IMR-90 (cell line): ENCODE results near the gene RPS6KA3. TPM values are rescaled to one million over a fixed set of nuclear protein-coding genes. Genes with fewer than 3 reads are reported as not detected.

Experiments used
- ATAC-seq: fragments of 200-7000 bp; cut with Tn5 transposase; 2 replicates; pipeline ENCODE4 v1.9.1; 2020; ENCODE audit warnings: low read depth, mild to moderate bottlenecking, moderate library complexity
- BruUV-seq: library from RNA; stranded (reverse); fragments of 400-500 nt; replicated peaks from 2 replicates; lab custom pipeline; 2021; lab: Mats Ljungman, UMichigan
- CTCF ChIA-PET: fragments of 300-600 bp; formaldehyde crosslinking; extraction: SDS; loops from one replicate; lab custom pipeline; 2021; ENCODE audit warnings: antibody characterized with exemption; lab: Yijun Ruan, JAX
- POLR2A ChIA-PET: fragments of 300-600 bp; sonication (Branson Sonifier 250); formaldehyde crosslinking; loops from one replicate; lab custom pipeline; 2022; ENCODE audit warnings: antibody characterized with exemption; ENCODE audit not compliant: unreplicated experiment; lab: Charles Lee
- DNase-seq: peaks from one replicate; pipeline ENCODE4 v3.0.0; 2013
- H2AFZ ChIP-seq: replicated peaks from 2 replicates; pipeline ENCODE3; 2013; ENCODE audit warnings: low read length, mild to moderate bottlenecking; ENCODE audit not compliant: poor library complexity
- H2AK5ac ChIP-seq: 2 replicates; pipeline ENCODE4 v1.6.1; 2013; ENCODE audit warnings: low read depth, low read length, inconsistent platforms
- H2AK9ac ChIP-seq: replicated peaks from 2 replicates; pipeline ENCODE3; 2013; ENCODE audit warnings: mild to moderate bottlenecking, low read depth, low read length, moderate library complexity; ENCODE audit not compliant: poor library complexity
- H2BK120ac ChIP-seq: 2 replicates; pipeline ENCODE4 v1.6.1; 2013; ENCODE audit warnings: low read depth, low read length, inconsistent platforms
- H2BK15ac ChIP-seq: 3 replicates; pipeline ENCODE4 v1.6.1; 2013; ENCODE audit warnings: low read depth, low read length, inconsistent platforms
- H2BK20ac ChIP-seq: 2 replicates; pipeline ENCODE4 v1.6.1; 2013; ENCODE audit warnings: low read depth, mild to moderate bottlenecking, inconsistent platforms, low read length, moderate library complexity
- H2BK5ac ChIP-seq: 2 replicates; pipeline ENCODE4 v1.6.1; 2013; ENCODE audit warnings: mild to moderate bottlenecking, low read depth, low read length, inconsistent platforms; ENCODE audit not compliant: poor library complexity, severe bottlenecking
- H3K14ac ChIP-seq: replicated peaks from 2 replicates; pipeline ENCODE4 v1.6.1; 2013; ENCODE audit warnings: low read depth, low read length, inconsistent platforms
- H3K18ac ChIP-seq: 2 replicates; pipeline ENCODE4 v1.6.1; 2013; ENCODE audit warnings: low read depth, low read length, control low read depth
- H3K23ac ChIP-seq: 2 replicates; pipeline ENCODE4 v1.6.1; 2013; ENCODE audit warnings: low read depth, low read length, inconsistent platforms
- H3K27ac ChIP-seq: 2 replicates; pipeline ENCODE4 v1.5.1; 2013; ENCODE audit warnings: mild to moderate bottlenecking, control low read depth, low read length; ENCODE audit not compliant: insufficient read depth
- H3K27me3 ChIP-seq: 2 replicates; pipeline ENCODE4 v1.6.1; 2013; ENCODE audit warnings: low read length; ENCODE audit not compliant: control insufficient read depth, insufficient read depth
- H3K36me3 ChIP-seq: 2 replicates; pipeline ENCODE4 v1.6.1; 2013; ENCODE audit warnings: low read length, mixed read lengths; ENCODE audit not compliant: control insufficient read depth, insufficient read depth
- H3K4ac ChIP-seq: 2 replicates; pipeline ENCODE4 v1.6.1; 2013; ENCODE audit warnings: low read depth, low read length, inconsistent platforms
- H3K4me1 ChIP-seq: 2 replicates; pipeline ENCODE4 v1.6.1; 2013; ENCODE audit warnings: low read length, mixed read lengths; ENCODE audit not compliant: control insufficient read depth, insufficient read depth
- H3K4me2 ChIP-seq: 2 replicates; pipeline ENCODE4 v1.6.1; 2013; ENCODE audit warnings: low read depth, mild to moderate bottlenecking, control low read depth, low read length, moderate library complexity
- H3K4me3 ChIP-seq: 2 replicates; pipeline ENCODE4 v1.5.1; 2013; ENCODE audit warnings: low read depth, mild to moderate bottlenecking, control low read depth, low read length, moderate library complexity; ENCODE audit not compliant: insufficient read depth
- H3K56ac ChIP-seq: 2 replicates; pipeline ENCODE4 v1.6.1; 2013; ENCODE audit warnings: low read length, inconsistent platforms; ENCODE audit not compliant: insufficient read depth; ENCODE audit errors: extremely low read depth
- H3K79me1 ChIP-seq, 2 experiments: 2 replicates each; pipeline ENCODE4 v1.6.1; 2013; ENCODE audit warnings: low read length in 2 of 2, inconsistent platforms in 1 of 2, low read depth in 1 of 2
- H3K9ac ChIP-seq: 2 replicates; pipeline ENCODE4 v1.6.1; 2013; ENCODE audit warnings: low read depth, low read length, control low read depth
- H3K9me1 ChIP-seq: 2 replicates; pipeline ENCODE4 v1.6.1; 2013; ENCODE audit warnings: low read length, inconsistent platforms; ENCODE audit not compliant: insufficient read depth
- H3K9me3 ChIP-seq: 2 replicates; pipeline ENCODE4 v1.6.1; 2013; ENCODE audit warnings: low read length; ENCODE audit not compliant: control insufficient read depth, insufficient read depth
- H4K20me1 ChIP-seq: 2 replicates; pipeline ENCODE4 v1.6.1; 2013; ENCODE audit warnings: low read length, inconsistent platforms; ENCODE audit not compliant: insufficient read depth
- H4K5ac ChIP-seq: 2 replicates; pipeline ENCODE4 v1.6.1; 2013; ENCODE audit warnings: mild to moderate bottlenecking, low read depth, low read length, control low read depth
- H4K8ac ChIP-seq, 2 experiments: 2 replicates each; pipeline ENCODE4 v1.6.1; 2013; ENCODE audit warnings: low read depth in 2 of 2, low read length in 2 of 2, control low read depth in 1 of 2, inconsistent platforms in 1 of 2
- H4K91ac ChIP-seq: 2 replicates; pipeline ENCODE4 v1.6.1; 2013; ENCODE audit warnings: low read depth, low read length, inconsistent platforms; ENCODE audit not compliant: insufficient read depth
- CEBPB ChIP-seq: IDR thresholded peaks from 2 replicates; pipeline ENCODE4 v1.6.1; 2012; ENCODE audit warnings: low read depth, low read length, improper control_type of control experiment
- CHD1 ChIP-seq: IDR thresholded peaks from 2 replicates; pipeline ENCODE4 v1.6.1; 2012; ENCODE audit warnings: low read depth, low read length, improper control_type of control experiment
- ELK1 ChIP-seq: fragments of 150-350 bp; IDR thresholded peaks from 2 replicates; pipeline ENCODE4 v1.6.1; 2016; ENCODE audit warnings: low read depth, mild to moderate bottlenecking, low read length, moderate library complexity, borderline replicate concordance
- FOS ChIP-seq: fragments of 150-350 bp; IDR thresholded peaks from 2 replicates; pipeline ENCODE4 v1.6.1; 2016; ENCODE audit warnings: low read depth, low read length
- MXI1 ChIP-seq: IDR thresholded peaks from 2 replicates; pipeline ENCODE4 v1.6.1; 2012; ENCODE audit warnings: low read depth, mild to moderate bottlenecking, low read length, moderate library complexity, borderline replicate concordance
- POLR2A ChIP-seq: IDR thresholded peaks from 2 replicates; pipeline ENCODE4 v1.6.1; 2012; ENCODE audit warnings: mild to moderate bottlenecking, low read depth, low read length
- RAD21 ChIP-seq: IDR thresholded peaks from 2 replicates; pipeline ENCODE4 v1.6.1; 2012; ENCODE audit warnings: low read length, improper control_type of control experiment
- USF2 ChIP-seq: fragments of 150-350 bp; IDR thresholded peaks from 2 replicates; pipeline ENCODE4 v1.6.1; 2017; ENCODE audit warnings: mild to moderate bottlenecking, antibody characterized with exemption, low read length, low read depth
- WGBS, 2 experiments: methylation state at CpG; one replicate each; pipeline versions ENCODE4 v1.1.5 to v1.1.7; 2013; ENCODE audit warnings: missing lambda C conversion rate in 2 of 2; ENCODE audit not compliant: insufficient read length in 1 of 2; ENCODE audit errors: extremely low coverage in 2 of 2; 5-methylcytosine and 5-hydroxymethylcytosine counted together
- dilution Hi-C: fragments of 300-500 bp; cut with HindIII; formaldehyde crosslinking; loops from one replicate; pipeline ENCODE4 v1.14.3; 2018; ENCODE audit warnings: low sequenced_read_pairs; ENCODE audit not compliant: unreplicated experiment
- in situ Hi-C: fragments of 300-500 bp; cut with MboI; formaldehyde crosslinking; loops from 3 replicates; pipeline ENCODE4 v1.14.3; 2019; ENCODE audit warnings: low sequenced_read_pairs, inconsistent platforms, mixed read lengths
- intact Hi-C: fragments of 100-400 bp; cut with micrococcal nuclease; formaldehyde crosslinking; loops from 2 replicates; pipeline ENCODE4 v1.10.0; 2022
- polyA plus RNA-seq, 3 experiments: library from polyadenylated mRNA; depleted of rRNA; stranded (reverse); fragments of >200 nt; gene quantifications; 2 replicates each; pipeline ENCODE4 v1.2.3, GENCODE V29; 2012; ENCODE audit warnings: low replicate concordance in 1 of 3
- total RNA-seq: library from RNA; depleted of rRNA; stranded (reverse); fragments of >200 nt; gene quantifications from 2 replicates; pipeline ENCODE4 v1.2.3, GENCODE V29; 2012
- TF ChIP-seq, protein P1 (sequence below): conservative IDR thresholded peaks from 2 replicates; pipeline ENCODE4 v1.5.1; 2012; ENCODE audit warnings: mild to moderate bottlenecking, low read depth, low read length, improper control_type of control experiment

RPS6KA3 gene
- total and polyA plus RNA-seq, 2 of the 4 experiments (the other 2 are of a cell fraction) = 20.8 to 43.9 TPM

GRCh38 chrX:20173313-20173712 lies 93.4 kb downstream of the RPS6KA3 start:
- Histone ChIP-seq H4K91ac (no peak overlapping the region), H2BK5ac (no peak overlapping the region), H2BK120ac (no peak overlapping the region), H3K56ac (no peak overlapping the region), H3K36me3 (peaks cover 4% of the 10 kb centered on the region), H4K20me1 (no peaks in the 10 kb centered on the region), H2AK9ac (no peak overlapping the region), H3K4me2 (no peak overlapping the region), H3K18ac (no peak overlapping the region), H3K27ac (no peak overlapping the region), H4K5ac (no peak overlapping the region), H3K79me1 (no peaks in the 10 kb centered on the region), H3K4ac (no peak overlapping the region), H3K9me1 (no peaks in the 10 kb centered on the region), H3K4me3 (no peak overlapping the region), H2BK20ac (no peak overlapping the region), H3K4me1 (no peaks in the 10 kb centered on the region), H3K23ac (no peak overlapping the region), H2BK15ac (no peak overlapping the region), H2AFZ (no peak overlapping the region), H2AK5ac (no peak overlapping the region), H4K8ac (no peak overlapping the region), H3K9ac (no peak overlapping the region), H3K9me3 (no peaks in the 10 kb centered on the region), H3K27me3 (no peaks in the 10 kb centered on the region), H3K14ac (no peak overlapping the region)
- TF ChIP-seq POLR2A = no peak
- no peak for TF ChIP-seq CHD1
- no peak for TF ChIP-seq FOS
- no peak for TF ChIP-seq RAD21
- TF ChIP-seq USF2 = no peak
- TF ChIP-seq CEBPB = no peak
- TF ChIP-seq ELK1 = no peak
- TF ChIP-seq, protein P1, sequence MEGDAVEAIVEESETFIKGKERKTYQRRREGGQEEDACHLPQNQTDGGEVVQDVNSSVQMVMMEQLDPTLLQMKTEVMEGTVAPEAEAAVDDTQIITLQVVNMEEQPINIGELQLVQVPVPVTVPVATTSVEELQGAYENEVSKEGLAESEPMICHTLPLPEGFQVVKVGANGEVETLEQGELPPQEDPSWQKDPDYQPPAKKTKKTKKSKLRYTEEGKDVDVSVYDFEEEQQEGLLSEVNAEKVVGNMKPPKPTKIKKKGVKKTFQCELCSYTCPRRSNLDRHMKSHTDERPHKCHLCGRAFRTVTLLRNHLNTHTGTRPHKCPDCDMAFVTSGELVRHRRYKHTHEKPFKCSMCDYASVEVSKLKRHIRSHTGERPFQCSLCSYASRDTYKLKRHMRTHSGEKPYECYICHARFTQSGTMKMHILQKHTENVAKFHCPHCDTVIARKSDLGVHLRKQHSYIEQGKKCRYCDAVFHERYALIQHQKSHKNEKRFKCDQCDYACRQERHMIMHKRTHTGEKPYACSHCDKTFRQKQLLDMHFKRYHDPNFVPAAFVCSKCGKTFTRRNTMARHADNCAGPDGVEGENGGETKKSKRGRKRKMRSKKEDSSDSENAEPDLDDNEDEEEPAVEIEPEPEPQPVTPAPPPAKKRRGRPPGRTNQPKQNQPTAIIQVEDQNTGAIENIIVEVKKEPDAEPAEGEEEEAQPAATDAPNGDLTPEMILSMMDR = no peak
- TF ChIP-seq MXI1 = no peak
- in situ Hi-C loops (no loop called here), dilution Hi-C loops (no loop called here), intact Hi-C loops (no loop called here)
- DNase-seq (no peak), ATAC-seq (no peak)
- CTCF ChIA-PET = no interaction called here
- no TSS peak for BruUV-seq
- WGBS, 2 experiments = no CpG with 5 or more reads among the region's 2 CpGs
- POLR2A ChIA-PET = no interaction called here
